ENCODE data around the gene CRTC1.

DNA sequence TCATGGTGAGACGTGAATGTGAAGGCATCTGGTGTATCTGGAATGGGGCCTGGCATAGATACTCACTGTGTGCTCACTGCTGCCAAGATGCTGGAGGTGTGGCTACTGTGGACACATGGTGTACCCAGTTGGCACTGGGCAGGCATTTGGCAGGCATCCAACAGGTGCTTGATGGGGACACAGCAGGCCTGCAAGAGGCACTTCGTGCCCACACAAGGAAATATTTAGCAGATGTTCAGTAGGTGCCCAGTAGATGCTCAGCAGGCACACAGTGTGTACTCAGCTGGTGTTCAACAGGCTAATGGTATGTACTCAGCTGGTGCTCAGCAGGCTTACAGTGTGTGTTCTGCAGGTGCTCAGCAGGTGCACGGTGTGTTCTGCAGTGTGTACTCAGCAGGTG lies 14.2 kb downstream of the CRTC1 start:
- TF ChIP-seq, protein P1, sequence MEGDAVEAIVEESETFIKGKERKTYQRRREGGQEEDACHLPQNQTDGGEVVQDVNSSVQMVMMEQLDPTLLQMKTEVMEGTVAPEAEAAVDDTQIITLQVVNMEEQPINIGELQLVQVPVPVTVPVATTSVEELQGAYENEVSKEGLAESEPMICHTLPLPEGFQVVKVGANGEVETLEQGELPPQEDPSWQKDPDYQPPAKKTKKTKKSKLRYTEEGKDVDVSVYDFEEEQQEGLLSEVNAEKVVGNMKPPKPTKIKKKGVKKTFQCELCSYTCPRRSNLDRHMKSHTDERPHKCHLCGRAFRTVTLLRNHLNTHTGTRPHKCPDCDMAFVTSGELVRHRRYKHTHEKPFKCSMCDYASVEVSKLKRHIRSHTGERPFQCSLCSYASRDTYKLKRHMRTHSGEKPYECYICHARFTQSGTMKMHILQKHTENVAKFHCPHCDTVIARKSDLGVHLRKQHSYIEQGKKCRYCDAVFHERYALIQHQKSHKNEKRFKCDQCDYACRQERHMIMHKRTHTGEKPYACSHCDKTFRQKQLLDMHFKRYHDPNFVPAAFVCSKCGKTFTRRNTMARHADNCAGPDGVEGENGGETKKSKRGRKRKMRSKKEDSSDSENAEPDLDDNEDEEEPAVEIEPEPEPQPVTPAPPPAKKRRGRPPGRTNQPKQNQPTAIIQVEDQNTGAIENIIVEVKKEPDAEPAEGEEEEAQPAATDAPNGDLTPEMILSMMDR (IDR thresholded peaks at IDR 0.05): no peak
- no peak for TF ChIP-seq POLR2A (IDR thresholded peaks at IDR 0.05)
